Upper lobe of left lung (tissue), 4 donors: ENCODE data around the gene PLCB1.

Source experiments
- EP300 ChIP-seq, 4 donors: sonication (generic); formaldehyde crosslinking; IDR thresholded peaks; one replicate each; pipeline ENCODE4 v1.5.1; 2017; ENCODE audit warnings: antibody characterized with exemption in 4 of 4, control low read depth in 2 of 4
- POLR2A ChIP-seq, 4 donors: fragments of 450-650 bp; IDR thresholded peaks; one replicate each; pipeline ENCODE4 v1.5.1; 2016 to 2017; ENCODE audit warnings: antibody characterized with exemption in 4 of 4, mild to moderate bottlenecking in 2 of 4
- POLR2AphosphoS5 ChIP-seq, 2 donors: sonication (generic); formaldehyde crosslinking; IDR thresholded peaks; one replicate each; pipeline ENCODE4 v1.5.1; 2017; ENCODE audit warnings: antibody characterized with exemption in 2 of 2
- TF ChIP-seq, protein P1 (sequence below), 6 experiments: fragments of 450-650 bp in 4 of 6; fragments of 200-600 bp in 2 of 6; sonication (generic) in 2 of 6; IDR thresholded peaks; one replicate each; pipeline ENCODE4 v1.5.1; 2016 to 2019; ENCODE audit warnings: antibody characterized with exemption in 6 of 6

DNA sequence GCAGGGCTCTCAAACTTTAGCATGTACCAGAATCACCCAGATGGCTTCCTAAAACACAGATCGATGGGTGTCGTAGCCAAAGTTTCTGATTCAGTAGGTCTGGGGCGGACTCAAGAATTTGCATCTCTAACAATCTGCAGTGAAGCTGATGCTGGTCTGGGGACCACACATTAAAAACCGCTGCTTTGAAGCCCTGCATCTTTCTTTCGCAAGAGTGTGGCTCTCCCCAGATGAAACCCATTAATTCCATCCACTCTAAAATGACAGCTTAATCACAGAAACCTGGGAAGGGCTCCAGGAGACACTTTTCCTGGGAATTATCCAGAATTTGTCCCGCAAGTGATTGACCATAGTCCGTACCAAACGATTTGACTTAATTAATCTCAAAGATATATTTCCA lies 617.0 kb downstream of the PLCB1 start:
- TF ChIP-seq, protein P1, sequence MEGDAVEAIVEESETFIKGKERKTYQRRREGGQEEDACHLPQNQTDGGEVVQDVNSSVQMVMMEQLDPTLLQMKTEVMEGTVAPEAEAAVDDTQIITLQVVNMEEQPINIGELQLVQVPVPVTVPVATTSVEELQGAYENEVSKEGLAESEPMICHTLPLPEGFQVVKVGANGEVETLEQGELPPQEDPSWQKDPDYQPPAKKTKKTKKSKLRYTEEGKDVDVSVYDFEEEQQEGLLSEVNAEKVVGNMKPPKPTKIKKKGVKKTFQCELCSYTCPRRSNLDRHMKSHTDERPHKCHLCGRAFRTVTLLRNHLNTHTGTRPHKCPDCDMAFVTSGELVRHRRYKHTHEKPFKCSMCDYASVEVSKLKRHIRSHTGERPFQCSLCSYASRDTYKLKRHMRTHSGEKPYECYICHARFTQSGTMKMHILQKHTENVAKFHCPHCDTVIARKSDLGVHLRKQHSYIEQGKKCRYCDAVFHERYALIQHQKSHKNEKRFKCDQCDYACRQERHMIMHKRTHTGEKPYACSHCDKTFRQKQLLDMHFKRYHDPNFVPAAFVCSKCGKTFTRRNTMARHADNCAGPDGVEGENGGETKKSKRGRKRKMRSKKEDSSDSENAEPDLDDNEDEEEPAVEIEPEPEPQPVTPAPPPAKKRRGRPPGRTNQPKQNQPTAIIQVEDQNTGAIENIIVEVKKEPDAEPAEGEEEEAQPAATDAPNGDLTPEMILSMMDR (IDR thresholded peaks at IDR 0.05): no peak
- TF ChIP-seq POLR2AphosphoS5 (IDR thresholded peaks at IDR 0.05): no peak
- TF ChIP-seq EP300 (IDR thresholded peaks at IDR 0.05): no peak
- no peak for TF ChIP-seq POLR2A (IDR thresholded peaks at IDR 0.05)
